ENCODE data around the gene REC8.

Gene REC8

GRCh38 chr14:24159777-24160498 lies 11.9 kb upstream of the REC8 start:
- DNase-seq (ENCODE audit: low spot score): no peak

- no peak for DNase-seq (ENCODE audit: low spot score)
These were observed 11.4 kb upstream of the REC8 start for GRCh38 chr14:24160499-24160849.

GRCh38 chr14:24160850-24161804 lies 10.8 kb upstream of the REC8 start, which contains the start of gene IRF9:
TSS of gene IRF9 (plus strand) at chr14:24161265. CDS start at chr14:24162145, 880 bp downstream.
- DNase-seq (ENCODE audit: low spot score): peak; percentile 92

GRCh38 chr14:24162093-24162492 lies 9.8 kb upstream of the REC8 start:
- DNase-seq (ENCODE audit: low spot score): no peak

GRCh38 chr14:24164518-24164991 lies 7.3 kb upstream of the REC8 start:
- DNase-seq (ENCODE audit: low spot score): no peak

- DNase-seq (ENCODE audit: low spot score): no peak
These were observed 6.1 kb upstream of the REC8 start for GRCh38 chr14:24165785-24166184.

- no peak for DNase-seq (ENCODE audit: low spot score)
These were observed 4.3 kb upstream of the REC8 start for GRCh38 chr14:24167469-24168114.

- peak; percentile 32 for DNase-seq (ENCODE audit: low spot score)
These were observed 481 bp downstream of the REC8 start for GRCh38 chr14:24172261-24172860.

GRCh38 chr14:24172871-24173281 lies 996 bp downstream of the REC8 start:
- DNase-seq (ENCODE audit: low spot score): peak; percentile 25

GRCh38 chr14:24176599-24176998 lies 4.7 kb downstream of the REC8 start:
- DNase-seq (ENCODE audit: low spot score): no peak

GRCh38 chr14:24177041-24177825 lies 5.4 kb downstream of the REC8 start:
- DNase-seq (ENCODE audit: low spot score): no peak

GRCh38 chr14:24177891-24178290 lies 6.0 kb downstream of the REC8 start:
- no peak for DNase-seq (ENCODE audit: low spot score)

GRCh38 chr14:24178399-24179178 lies 6.7 kb downstream of the REC8 start:
- no peak for DNase-seq (ENCODE audit: low spot score)

- no peak for DNase-seq (ENCODE audit: low spot score)
These were observed 7.5 kb downstream of the REC8 start for GRCh38 chr14:24179294-24179960.

GRCh38 chr14:24179961-24180796 lies 8.3 kb downstream of the REC8 start:
- peak; percentile 44 for DNase-seq (ENCODE audit: low spot score)

GRCh38 chr14:24181371-24182077 lies 9.6 kb downstream of the REC8 start:
- no peak for DNase-seq (ENCODE audit: low spot score)

- DNase-seq (ENCODE audit: low spot score): no peak
These were observed 10.4 kb downstream of the REC8 start for GRCh38 chr14:24182110-24182882.
